Astrocyte (in vitro differentiated cells and primary cell): ENCODE measurements around the gene EDDM13. TPM values are rescaled to one million over a fixed set of nuclear protein-coding genes. Genes with fewer than 3 reads are reported as not detected.
A peak's percentile ranks its signal among the peaks of the same experiment; 100 is the strongest.
"Not testable (repeated sequence)": the region's sequence is repeated elsewhere in the genome, so short reads cannot be mapped to it uniquely, and the experiment has no call there.

Experiments
- DNase-seq: peaks from one replicate; pipeline ENCODE4 v3.0.0-alpha.2; 2010; ENCODE audit warnings: low read depth
- FAIRE-seq: peaks from 2 replicates; lab custom pipeline; 2011; peaks lifted over from hg19 to GRCh38; lab: Jason Lieb, UNC
- H2AFZ ChIP-seq: 2 replicates; pipeline ENCODE4 v1.6.0; 2012; ENCODE audit warnings: low read depth, low read length, inconsistent platforms
- H3K27ac ChIP-seq: 2 replicates; pipeline ENCODE4 v1.5.1; 2011; ENCODE audit warnings: low read depth, low read length, inconsistent platforms
- H3K27me3 ChIP-seq: 2 replicates; pipeline ENCODE4 v1.6.0; 2011; ENCODE audit warnings: low read length, inconsistent platforms; ENCODE audit not compliant: insufficient read depth
- H3K36me3 ChIP-seq: 2 replicates; pipeline ENCODE4 v1.5.1; 2011; ENCODE audit warnings: low read length, inconsistent platforms; ENCODE audit not compliant: insufficient read depth
- H3K4me1 ChIP-seq: 2 replicates; pipeline ENCODE4 v1.5.1; 2011; ENCODE audit warnings: low read length, inconsistent platforms; ENCODE audit not compliant: insufficient read depth
- H3K4me2 ChIP-seq: 2 replicates; pipeline ENCODE4 v1.6.0; 2012; ENCODE audit warnings: low read length, inconsistent platforms
- H3K4me3 ChIP-seq: 2 replicates; pipeline ENCODE4 v1.5.1; 2011; ENCODE audit warnings: low read depth, mild to moderate bottlenecking, low read length, inconsistent platforms; ENCODE audit not compliant: insufficient read depth
- H3K79me2 ChIP-seq: 2 replicates; pipeline ENCODE4 v1.6.0; 2012; ENCODE audit warnings: mild to moderate bottlenecking, low read length, inconsistent platforms; ENCODE audit not compliant: insufficient read depth
- H3K9ac ChIP-seq: 2 replicates; pipeline ENCODE4 v1.6.0; 2012; ENCODE audit warnings: mild to moderate bottlenecking, low read length, inconsistent platforms
- H3K9me3 ChIP-seq: 2 replicates; pipeline ENCODE4 v1.5.1; 2012; ENCODE audit warnings: low read depth, mild to moderate bottlenecking, low read length, inconsistent platforms; ENCODE audit not compliant: insufficient read depth
- H4K20me1 ChIP-seq: 2 replicates; pipeline ENCODE4 v1.6.0; 2012; ENCODE audit warnings: low read length, inconsistent platforms; ENCODE audit not compliant: insufficient read depth
- H3K27ac Mint-ChIP-seq: one replicate; pipeline ENCODE4 v1.8.0; 2021; ENCODE audit warnings: mild to moderate bottlenecking, mixed read lengths; ENCODE audit not compliant: unreplicated experiment
- H3K27me3 Mint-ChIP-seq: one replicate; pipeline ENCODE4 v1.8.0; 2021; ENCODE audit warnings: low read depth, mixed read lengths; ENCODE audit not compliant: unreplicated experiment
- H3K36me3 Mint-ChIP-seq: one replicate; pipeline ENCODE4 v1.8.0; 2021; ENCODE audit warnings: low read depth, mixed read lengths; ENCODE audit not compliant: unreplicated experiment
- H3K4me1 Mint-ChIP-seq: one replicate; pipeline ENCODE4 v1.8.0; 2021; ENCODE audit warnings: low read depth, mixed read lengths; ENCODE audit not compliant: unreplicated experiment
- H3K4me3 Mint-ChIP-seq: one replicate; pipeline ENCODE4 v1.8.0; 2021; ENCODE audit warnings: mild to moderate bottlenecking, moderate library complexity, mixed read lengths; ENCODE audit not compliant: unreplicated experiment
- H3K9me3 Mint-ChIP-seq: one replicate; pipeline ENCODE4 v1.8.0; 2021; ENCODE audit warnings: mild to moderate bottlenecking, mixed read lengths; ENCODE audit not compliant: unreplicated experiment
- EZH2 ChIP-seq: IDR thresholded peaks from 2 replicates; pipeline ENCODE4 v1.6.1; 2012; ENCODE audit warnings: mild to moderate bottlenecking, low read length, inconsistent platforms; ENCODE audit not compliant: insufficient read depth
- total RNA-seq: library from RNA; stranded (reverse); gene quantifications from 2 replicates; pipeline ENCODE4 v1.2.1, GENCODE V29; 2021
- TF ChIP-seq, protein P1 (sequence below): IDR thresholded peaks from 2 replicates; pipeline ENCODE4 v1.5.1; 2011; ENCODE audit warnings: low read depth, mild to moderate bottlenecking, inconsistent platforms, low read length, moderate library complexity; ENCODE audit not compliant: insufficient read depth

Gene EDDM13
- total RNA-seq, 1 donor from 2014 or later, result not detected

DNA sequence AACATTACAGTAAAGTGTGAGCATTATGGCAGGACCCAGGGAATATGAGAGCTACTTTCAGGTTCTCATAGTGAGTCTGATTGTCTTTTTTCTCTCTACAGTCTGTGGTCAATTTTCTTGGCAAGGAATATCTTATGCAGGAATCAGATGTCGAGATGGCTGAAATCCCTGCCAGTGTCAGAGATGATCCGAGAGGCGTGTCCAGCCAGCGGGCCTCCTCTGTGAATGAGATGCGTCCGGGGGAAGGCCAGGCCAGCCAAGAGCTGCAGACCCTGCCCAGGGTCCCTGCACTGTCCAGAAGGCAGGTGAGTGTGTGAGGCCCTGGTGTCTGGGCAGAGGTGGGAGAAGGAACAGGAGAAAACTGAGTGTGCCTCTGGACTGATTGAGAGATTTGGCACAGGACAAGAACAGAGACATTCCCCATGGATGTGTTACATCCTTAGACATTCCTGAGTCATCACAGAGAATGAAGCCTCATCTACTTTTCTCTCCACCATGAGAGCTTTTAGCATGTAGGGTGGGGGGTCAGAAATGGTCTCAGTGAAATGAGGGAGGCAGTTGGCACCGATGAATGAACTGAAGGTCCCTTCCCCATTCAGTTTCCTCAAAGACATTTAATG is 27.3 kb upstream of the EDDM13 start:
- Histone ChIP-seq H3K36me3 (no peaks in the 10 kb centered on the region), H2AFZ (no peak overlapping the region), H3K79me2 (no peaks in the 10 kb centered on the region), H3K9ac (no peak overlapping the region), H3K27ac (no peak overlapping the region), H3K4me1 (peaks cover 4% of the 10 kb centered on the region), H3K4me3 (no peak overlapping the region), H3K9me3 (no peaks in the 10 kb centered on the region), H3K4me2 (peak overlapping the region; percentile 22), H4K20me1 (no peaks in the 10 kb centered on the region), H3K27me3 (no peaks in the 10 kb centered on the region)
- TF ChIP-seq, protein P1, sequence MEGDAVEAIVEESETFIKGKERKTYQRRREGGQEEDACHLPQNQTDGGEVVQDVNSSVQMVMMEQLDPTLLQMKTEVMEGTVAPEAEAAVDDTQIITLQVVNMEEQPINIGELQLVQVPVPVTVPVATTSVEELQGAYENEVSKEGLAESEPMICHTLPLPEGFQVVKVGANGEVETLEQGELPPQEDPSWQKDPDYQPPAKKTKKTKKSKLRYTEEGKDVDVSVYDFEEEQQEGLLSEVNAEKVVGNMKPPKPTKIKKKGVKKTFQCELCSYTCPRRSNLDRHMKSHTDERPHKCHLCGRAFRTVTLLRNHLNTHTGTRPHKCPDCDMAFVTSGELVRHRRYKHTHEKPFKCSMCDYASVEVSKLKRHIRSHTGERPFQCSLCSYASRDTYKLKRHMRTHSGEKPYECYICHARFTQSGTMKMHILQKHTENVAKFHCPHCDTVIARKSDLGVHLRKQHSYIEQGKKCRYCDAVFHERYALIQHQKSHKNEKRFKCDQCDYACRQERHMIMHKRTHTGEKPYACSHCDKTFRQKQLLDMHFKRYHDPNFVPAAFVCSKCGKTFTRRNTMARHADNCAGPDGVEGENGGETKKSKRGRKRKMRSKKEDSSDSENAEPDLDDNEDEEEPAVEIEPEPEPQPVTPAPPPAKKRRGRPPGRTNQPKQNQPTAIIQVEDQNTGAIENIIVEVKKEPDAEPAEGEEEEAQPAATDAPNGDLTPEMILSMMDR, result no peak
- TF ChIP-seq EZH2, result no peak
- DNase-seq, result peak; percentile 12
- Mint-ChIP-seq H3K27ac (no peak overlapping the region), H3K27me3 (no peaks in the 10 kb centered on the region), H3K9me3 (no peaks in the 10 kb centered on the region), H3K4me3 (no peak overlapping the region), H3K4me1 (peaks cover 10% of the 10 kb centered on the region), H3K36me3 (peaks cover 2% of the 10 kb centered on the region)
- FAIRE-seq, result no peak

DNA sequence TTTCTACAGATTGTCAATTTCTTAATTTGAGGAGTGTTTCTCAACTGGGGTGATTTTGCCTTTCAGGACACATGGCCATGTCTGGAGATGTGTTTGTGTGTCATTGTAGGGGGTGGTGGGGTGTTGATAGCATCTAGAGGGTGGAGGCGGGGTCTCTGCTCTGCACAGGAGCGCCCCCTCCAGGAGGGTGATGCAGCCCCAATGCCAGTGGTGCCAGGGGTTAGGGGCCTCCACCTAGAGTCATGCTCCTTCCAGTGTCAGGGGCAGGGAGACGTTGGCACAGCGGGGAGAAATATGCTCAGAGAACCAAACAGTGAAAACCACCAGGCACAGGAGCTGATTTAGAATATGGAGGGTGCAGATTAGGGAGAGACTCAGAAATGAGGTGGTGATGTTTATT is 26.8 kb upstream of the EDDM13 start:
- DNase-seq, H3K9me3 Mint-ChIP-seq, H3K4me1 Mint-ChIP-seq, H3K9ac ChIP-seq, H2AFZ ChIP-seq, H3K27me3 ChIP-seq, H4K20me1 ChIP-seq, H3K27me3 Mint-ChIP-seq, H3K79me2 ChIP-seq, H3K27ac ChIP-seq, H3K36me3 ChIP-seq, H3K27ac Mint-ChIP-seq, H3K36me3 Mint-ChIP-seq, FAIRE-seq, H3K4me2 ChIP-seq, H3K9me3 ChIP-seq, H3K4me3 ChIP-seq, H3K4me3 Mint-ChIP-seq, H3K4me1 ChIP-seq: not testable (repeated sequence)

DNA sequence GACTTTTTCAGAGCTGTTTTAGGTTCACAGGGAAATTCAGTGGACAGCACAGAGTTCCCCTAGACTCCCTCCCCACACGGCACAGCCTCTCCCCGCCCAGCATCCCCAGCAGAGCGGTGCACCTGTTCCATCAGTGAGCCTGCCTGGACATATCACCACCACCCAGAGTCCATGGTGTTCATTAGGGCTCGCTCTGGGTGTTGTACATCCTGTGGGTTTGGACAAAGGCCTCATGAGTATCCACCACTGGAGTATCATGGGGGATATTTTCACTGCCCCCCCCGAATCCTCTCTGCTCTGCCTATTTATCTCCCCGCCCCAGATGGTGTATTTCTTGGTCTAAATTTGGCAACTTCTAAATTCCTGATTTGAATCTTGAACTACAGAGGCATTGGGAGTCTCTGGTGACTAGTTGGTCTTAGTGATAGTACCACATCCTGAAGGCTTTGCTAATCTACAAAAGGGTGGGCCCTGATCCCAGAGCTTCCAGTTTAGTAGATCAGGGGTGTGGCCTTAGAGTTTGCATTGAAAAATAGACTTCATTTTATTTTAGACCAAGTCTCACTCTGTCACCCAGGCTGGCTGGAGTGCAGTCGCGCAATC is 23.7 kb upstream of the EDDM13 start:
- H3K36me3 ChIP-seq, H3K9me3 Mint-ChIP-seq, H3K9ac ChIP-seq, H3K27me3 ChIP-seq, H3K79me2 ChIP-seq, FAIRE-seq, H3K27me3 Mint-ChIP-seq, H4K20me1 ChIP-seq, H3K4me2 ChIP-seq, H3K9me3 ChIP-seq, H3K4me3 ChIP-seq, H3K4me3 Mint-ChIP-seq, H2AFZ ChIP-seq, H3K4me1 ChIP-seq, H3K27ac Mint-ChIP-seq, H3K27ac ChIP-seq, H3K4me1 Mint-ChIP-seq, H3K36me3 Mint-ChIP-seq, DNase-seq: not testable (repeated sequence)
